ENCODE measurements around the gene ZBTB24.
A peak's percentile ranks its signal among the peaks of the same experiment; 100 is the strongest.
"Not testable (repeated sequence)": the region's sequence is repeated elsewhere in the genome, so short reads cannot be mapped to it uniquely, and the experiment has no call there.

Gene ZBTB24

DNA sequence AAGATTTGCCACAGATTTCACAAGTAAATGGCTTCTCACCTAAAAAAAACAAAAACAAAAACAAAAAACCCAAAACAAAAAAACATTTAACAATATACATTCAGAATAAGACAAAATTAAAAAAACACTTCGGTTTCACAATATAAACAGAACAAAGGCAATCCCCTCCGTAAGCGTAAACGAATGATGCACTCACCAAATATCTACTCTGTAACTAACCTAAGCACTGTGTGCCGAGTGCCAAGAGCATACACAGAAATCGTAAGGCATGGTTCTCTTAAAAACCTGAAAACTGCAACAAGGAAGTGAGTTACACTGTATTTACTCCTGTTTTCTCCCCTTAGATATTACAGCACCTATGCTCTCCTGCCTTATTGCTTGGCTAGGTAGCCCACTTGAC lies 15.3 kb downstream of the ZBTB24 start:
- no peak for DNase-seq

GRCh38 chr6:109466212-109466923 lies 16.7 kb downstream of the ZBTB24 start:
- no peak for DNase-seq

DNA sequence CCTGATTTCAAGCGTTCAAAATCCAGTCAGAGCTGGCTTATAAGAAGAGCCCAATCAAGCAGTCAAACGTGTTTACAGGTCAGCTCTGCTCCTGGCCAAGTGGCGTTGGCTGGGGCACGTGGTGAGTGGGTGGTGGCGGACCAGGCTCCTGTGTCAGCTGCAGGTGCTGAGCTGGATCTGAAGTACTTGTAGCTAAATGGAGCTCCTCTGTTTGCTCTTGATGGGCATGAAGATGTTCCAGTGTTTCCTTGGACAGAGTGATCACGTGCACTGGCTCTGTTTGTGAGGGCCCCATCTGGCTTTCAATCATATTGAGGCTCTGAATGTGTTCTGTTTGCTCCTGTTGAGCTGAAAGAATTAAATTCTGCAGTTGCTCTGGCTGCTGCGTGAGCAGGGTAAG lies 17.2 kb downstream of the ZBTB24 start:
- peak; percentile 46 for DNase-seq

DNA sequence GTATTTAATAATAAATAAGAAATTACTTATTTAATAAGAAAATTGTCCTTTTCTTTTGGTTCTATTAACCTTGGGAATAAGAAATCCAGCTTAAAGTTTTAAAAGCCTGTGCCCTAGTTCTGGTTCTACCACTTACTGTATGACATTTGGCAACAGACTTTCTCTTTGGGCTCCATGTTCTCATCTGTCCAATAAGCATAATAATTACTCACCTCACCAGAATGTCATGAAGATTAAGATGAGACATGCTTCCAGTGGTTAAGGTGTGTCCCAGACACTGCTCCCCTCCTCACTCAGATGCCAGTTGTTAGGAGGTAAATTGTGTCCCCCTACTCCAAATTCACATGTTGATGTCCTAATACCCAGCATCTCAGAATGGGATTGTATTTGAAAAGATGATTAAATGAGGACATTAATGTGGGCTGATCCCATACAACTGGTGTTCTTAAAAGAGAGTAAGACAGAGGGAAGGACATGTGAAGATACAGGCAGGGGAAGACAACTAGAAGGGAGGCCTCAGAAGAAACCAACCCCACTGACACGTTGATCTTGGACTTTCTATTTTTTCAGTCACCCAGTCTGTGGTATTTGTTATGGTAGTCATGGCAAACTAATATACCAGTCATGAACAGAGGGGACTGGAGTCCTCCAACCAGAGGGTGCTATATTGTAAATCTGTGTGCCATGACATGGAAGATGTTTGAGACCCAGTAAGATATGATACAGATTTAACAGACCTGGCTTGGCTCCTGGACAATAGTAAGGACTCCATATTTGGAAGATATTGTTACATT lies 21.1 kb downstream of the ZBTB24 start:
- no peak for DNase-seq

- DNase-seq: not testable (repeated sequence)
Measured at GRCh38 chr6:109461205-109461604, 21.8 kb downstream of the ZBTB24 start.

- DNase-seq: no peak
Measured at GRCh38 chr6:109460161-109460829, 22.7 kb downstream of the ZBTB24 start.

- DNase-seq: no peak
Measured at GRCh38 chr6:109458774-109459531, 24.1 kb downstream of the ZBTB24 start.

GRCh38 chr6:109457562-109457996 lies 25.4 kb downstream of the ZBTB24 start:
- DNase-seq: no peak

GRCh38 chr6:109456710-109457561 lies 26.1 kb downstream of the ZBTB24 start:
- DNase-seq: no peak

DNA sequence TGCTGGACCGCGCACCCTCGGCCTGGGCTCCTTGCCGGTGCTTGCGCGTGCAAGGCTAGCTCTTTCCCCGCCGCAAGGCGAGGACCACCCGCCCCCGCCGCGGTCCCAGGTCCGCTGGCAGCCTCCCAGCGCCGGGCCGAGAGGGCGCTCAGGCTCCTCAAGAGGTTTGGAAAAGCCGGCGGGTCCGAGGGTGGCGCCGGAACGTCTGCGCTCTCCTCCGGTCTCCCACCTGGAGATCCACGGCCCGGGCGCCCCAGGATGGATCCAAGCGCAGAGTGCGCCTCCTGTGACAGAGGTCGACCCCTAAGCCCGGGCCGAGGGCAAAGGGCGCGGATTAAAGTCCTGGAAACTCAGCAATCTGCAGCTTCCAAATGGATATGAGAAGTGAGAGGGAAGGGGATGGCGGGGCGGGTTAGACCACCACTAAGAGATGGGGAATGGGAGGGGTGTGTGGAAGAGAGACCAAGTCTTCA lies 26.9 kb downstream of the ZBTB24 start:
- no peak for DNase-seq

- DNase-seq: no peak
Measured at GRCh38 chr6:109455437-109456110, 27.4 kb downstream of the ZBTB24 start, which contains the start of gene MICAL1. MICAL1 (minus strand) TSS chr6:109455772; CDS start chr6:109454196, 1,576 bp downstream.

DNA sequence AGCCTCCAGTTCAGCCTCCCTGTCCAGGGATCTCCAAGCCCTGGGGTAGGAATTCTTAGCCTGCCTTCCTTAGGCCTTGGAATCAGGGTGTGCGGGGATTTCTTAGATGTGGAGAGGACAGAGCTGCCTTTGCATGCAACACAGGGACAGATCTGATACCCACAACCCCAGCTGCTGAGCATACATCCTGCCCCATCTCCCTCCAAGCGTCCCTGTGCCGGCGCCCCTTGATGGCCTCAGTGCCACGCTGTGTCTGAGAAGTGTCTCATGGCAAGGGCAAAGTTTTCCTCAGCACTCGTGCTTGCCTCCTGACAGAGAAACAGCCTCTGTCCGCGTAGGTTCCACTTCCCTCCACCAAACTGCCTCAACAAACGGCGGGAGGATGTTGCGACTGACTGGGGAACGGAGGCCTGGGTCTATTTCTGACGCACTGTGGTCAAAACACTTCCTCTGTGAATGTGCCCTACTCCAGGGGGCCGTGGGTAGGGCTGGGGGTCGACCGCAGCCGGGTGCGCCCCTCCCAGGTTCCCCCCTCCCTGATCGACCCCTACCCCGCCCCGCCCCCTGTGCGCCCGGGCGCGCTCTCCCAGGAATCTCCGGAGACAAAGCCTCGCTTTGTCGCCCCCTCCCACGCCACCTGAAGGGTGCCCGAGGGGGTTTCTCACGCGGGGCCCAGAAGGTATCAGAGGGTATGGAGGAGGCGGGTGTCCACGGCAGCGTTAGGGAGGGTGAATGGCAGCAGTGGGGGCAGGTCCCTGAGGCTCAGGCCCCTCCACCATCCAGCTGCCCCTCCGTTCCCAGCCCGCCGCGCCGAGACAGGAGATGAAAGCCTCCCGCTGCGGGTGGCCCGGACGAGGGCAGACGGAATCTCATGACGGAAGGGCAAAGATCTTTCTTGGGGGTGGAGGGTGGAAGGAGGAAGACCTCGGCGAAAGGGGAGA lies 28.3 kb downstream of the ZBTB24 start:
- no peak for DNase-seq

GRCh38 chr6:109453594-109454495 lies 29.2 kb downstream of the ZBTB24 start:
- DNase-seq: no peak

GRCh38 chr6:109453156-109453555 lies 29.9 kb downstream of the ZBTB24 start:
- DNase-seq: no peak

GRCh38 chr6:109452181-109452580 lies 30.8 kb downstream of the ZBTB24 start:
- DNase-seq: no peak

DNA sequence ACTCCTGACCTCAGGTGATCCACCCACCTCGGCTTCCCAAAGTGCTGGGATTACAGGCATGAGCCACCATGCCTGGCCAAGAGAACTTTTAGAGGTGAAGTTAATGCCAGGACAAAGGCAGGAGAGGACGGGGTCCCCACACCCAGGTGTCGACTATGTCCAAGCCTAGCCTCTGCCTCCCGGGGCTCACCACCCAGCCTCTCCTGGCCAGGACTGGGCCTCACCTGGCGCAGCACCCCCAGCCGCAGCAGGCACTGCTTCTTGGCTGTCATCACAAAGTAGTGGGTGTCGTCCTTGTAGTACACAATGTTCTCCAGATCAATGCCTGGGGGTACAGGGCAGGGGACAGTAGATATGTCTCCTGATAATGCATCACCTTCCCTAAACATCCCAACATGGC lies 31.6 kb downstream of the ZBTB24 start:
- DNase-seq: no peak

- DNase-seq: no peak
Measured at GRCh38 chr6:109450801-109451200, 32.2 kb downstream of the ZBTB24 start.

- no peak for DNase-seq
Measured at GRCh38 chr6:109449795-109450673, 33.0 kb downstream of the ZBTB24 start.

All from NCI-H1417 treated with DMSO at 0.1 percent for 48 hours (cell line).